Activated CD8-positive, alpha-beta T cell treated with anti-CD3 and anti-CD28 coated beads for 36 hours (primary cell): Measurements from ENCODE around the gene ITSN1. TPM values are rescaled to one million over a fixed set of nuclear protein-coding genes. Genes with fewer than 3 reads are reported as not detected.

Experiments
- ATAC-seq: fragments of 200-7000 bp; cut with Tn5 transposase; one replicate; pipeline ENCODE4 v1.10.0; 2021; ENCODE audit warnings: mild to moderate bottlenecking, moderate library complexity
- CTCF ChIA-PET: fragments of 350-600 bp; sonication (Branson Sonifier 250); formaldehyde crosslinking; loops from one replicate; lab custom pipeline; 2021; ENCODE audit warnings: antibody characterized with exemption; lab: Charles Lee
- POLR2A ChIA-PET: fragments of 350-600 bp; sonication (Branson Sonifier 250); formaldehyde crosslinking; loops from one replicate; lab custom pipeline; 2021; ENCODE audit warnings: antibody characterized with exemption; lab: Charles Lee
- DNase-seq: peaks from one replicate; pipeline ENCODE4 v3.0.0-alpha.2; 2020
- H3K27ac Mint-ChIP-seq: one replicate; pipeline ENCODE4 v1.8.0; 2021; ENCODE audit warnings: mild to moderate bottlenecking, mixed read lengths
- H3K27me3 Mint-ChIP-seq: one replicate; pipeline ENCODE4 v1.8.0; 2021; ENCODE audit warnings: mixed read lengths
- H3K36me3 Mint-ChIP-seq: one replicate; pipeline ENCODE4 v1.8.0; 2021; ENCODE audit warnings: low read depth, mixed read lengths
- H3K4me1 Mint-ChIP-seq: one replicate; pipeline ENCODE4 v1.8.0; 2021; ENCODE audit warnings: low read depth, mixed read lengths
- H3K4me3 Mint-ChIP-seq: one replicate; pipeline ENCODE4 v1.8.0; 2021; ENCODE audit warnings: mild to moderate bottlenecking, moderate library complexity, mixed read lengths
- H3K9me3 Mint-ChIP-seq: one replicate; pipeline ENCODE4 v1.8.0; 2021; ENCODE audit warnings: mixed read lengths
- intact Hi-C: fragments of 100-400 bp; cut with micrococcal nuclease; formaldehyde crosslinking; loops from one replicate; pipeline ENCODE4 v1.10.0; 2022
- total RNA-seq, 2 experiments: library from RNA; stranded (reverse); gene quantifications; one replicate each; pipeline ENCODE4 v1.2.3, GENCODE V29; 2021
- TF ChIP-seq, protein P1 (sequence below): fragments of 200-600 bp; IDR thresholded peaks from one replicate; pipeline ENCODE4 v1.8.0; 2022; ENCODE audit warnings: antibody characterized with exemption, mild to moderate bottlenecking

The ITSN1 gene
- total RNA-seq, 2 experiments from 2014 or later, result 4.4 to 4.7 TPM

DNA sequence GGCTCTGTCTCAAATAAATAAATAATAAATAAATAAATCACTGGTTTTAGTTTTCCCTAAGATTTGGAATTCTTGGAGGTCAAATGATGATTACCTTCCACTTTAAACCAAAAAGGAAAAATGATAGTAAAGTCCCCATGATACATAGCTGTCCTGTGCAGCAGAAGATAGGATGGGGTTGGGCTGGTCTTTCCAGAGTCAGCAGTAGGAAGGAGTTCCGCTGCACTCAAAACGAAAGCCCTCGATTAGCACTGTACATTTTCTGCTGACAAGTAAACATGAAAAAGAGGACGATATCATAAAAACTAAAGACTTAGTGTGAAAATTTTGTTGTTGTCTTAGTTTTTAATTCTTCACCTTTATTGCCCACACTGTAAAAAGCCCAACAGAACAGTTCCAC lies 193.6 kb downstream of the ITSN1 start:
- intact Hi-C loops, result no loop called here
- CTCF ChIA-PET, result no interaction called here
- H3K27me3 Mint-ChIP-seq, result no peaks in the 10 kb centered on the region
- H3K27ac Mint-ChIP-seq, result no peak overlapping the region
- no peak overlapping the region for H3K4me3 Mint-ChIP-seq
- no peaks in the 10 kb centered on the region for H3K4me1 Mint-ChIP-seq
- ATAC-seq (no peak), DNase-seq (no peak)
- H3K36me3 Mint-ChIP-seq, result peaks cover 3% of the 10 kb centered on the region
- TF ChIP-seq, protein P1, sequence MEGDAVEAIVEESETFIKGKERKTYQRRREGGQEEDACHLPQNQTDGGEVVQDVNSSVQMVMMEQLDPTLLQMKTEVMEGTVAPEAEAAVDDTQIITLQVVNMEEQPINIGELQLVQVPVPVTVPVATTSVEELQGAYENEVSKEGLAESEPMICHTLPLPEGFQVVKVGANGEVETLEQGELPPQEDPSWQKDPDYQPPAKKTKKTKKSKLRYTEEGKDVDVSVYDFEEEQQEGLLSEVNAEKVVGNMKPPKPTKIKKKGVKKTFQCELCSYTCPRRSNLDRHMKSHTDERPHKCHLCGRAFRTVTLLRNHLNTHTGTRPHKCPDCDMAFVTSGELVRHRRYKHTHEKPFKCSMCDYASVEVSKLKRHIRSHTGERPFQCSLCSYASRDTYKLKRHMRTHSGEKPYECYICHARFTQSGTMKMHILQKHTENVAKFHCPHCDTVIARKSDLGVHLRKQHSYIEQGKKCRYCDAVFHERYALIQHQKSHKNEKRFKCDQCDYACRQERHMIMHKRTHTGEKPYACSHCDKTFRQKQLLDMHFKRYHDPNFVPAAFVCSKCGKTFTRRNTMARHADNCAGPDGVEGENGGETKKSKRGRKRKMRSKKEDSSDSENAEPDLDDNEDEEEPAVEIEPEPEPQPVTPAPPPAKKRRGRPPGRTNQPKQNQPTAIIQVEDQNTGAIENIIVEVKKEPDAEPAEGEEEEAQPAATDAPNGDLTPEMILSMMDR, result no peak
- POLR2A ChIA-PET, result no interaction called here
- no peaks in the 10 kb centered on the region for H3K9me3 Mint-ChIP-seq

DNA sequence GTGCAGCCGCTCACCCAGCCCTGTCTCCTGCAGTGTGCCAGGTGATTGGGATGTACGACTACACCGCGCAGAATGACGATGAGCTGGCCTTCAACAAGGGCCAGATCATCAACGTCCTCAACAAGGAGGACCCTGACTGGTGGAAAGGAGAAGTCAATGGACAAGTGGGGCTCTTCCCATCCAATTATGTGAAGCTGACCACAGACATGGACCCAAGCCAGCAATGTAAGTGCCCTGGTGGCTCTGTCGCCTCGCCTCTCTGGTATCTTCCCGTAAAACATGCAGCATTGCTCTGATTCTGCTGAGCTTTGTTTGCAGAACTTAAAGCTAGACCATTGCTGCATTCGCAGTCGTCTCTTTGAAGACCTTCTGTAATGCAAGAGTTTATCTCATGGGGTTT lies 194.1 kb downstream of the ITSN1 start:
- Mint-ChIP-seq H3K27me3 (no peaks in the 10 kb centered on the region), H3K4me1 (no peaks in the 10 kb centered on the region), H3K36me3 (no peaks in the 10 kb centered on the region), H3K9me3 (no peaks in the 10 kb centered on the region), H3K4me3 (no peak overlapping the region), H3K27ac (no peak overlapping the region)
- ATAC-seq (no peak), DNase-seq (no peak)
- TF ChIP-seq, protein P1, result no peak
- intact Hi-C loops, result no loop called here
- ChIA-PET POLR2A (no interaction called here), CTCF (no interaction called here)

DNA sequence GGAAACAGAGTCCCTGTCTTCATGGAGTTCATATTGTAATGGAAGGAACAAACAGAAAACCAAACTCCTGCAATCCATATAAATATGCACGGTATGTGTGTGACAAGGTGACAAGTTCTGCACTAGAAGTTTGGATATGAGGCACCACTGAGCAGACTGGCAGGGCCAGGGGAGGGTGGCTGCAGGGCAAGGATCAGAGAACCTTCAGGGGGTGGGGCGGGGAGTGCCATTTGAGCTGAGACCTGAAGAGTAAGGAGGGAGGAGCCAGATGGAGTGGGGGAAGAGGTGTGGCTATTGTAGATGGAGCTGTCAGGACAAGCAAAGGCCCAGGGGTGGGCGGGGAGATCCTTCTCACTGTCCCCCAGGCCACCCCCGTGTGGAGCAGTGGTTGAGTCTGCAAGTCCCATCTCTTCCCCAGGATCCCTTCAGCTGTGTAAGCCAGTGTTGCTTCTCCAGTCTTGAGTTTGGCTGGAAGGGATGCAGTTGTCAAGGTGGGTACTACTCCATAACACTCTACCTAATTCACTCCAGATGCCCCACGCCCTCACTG lies 196.9 kb downstream of the ITSN1 start:
- POLR2A ChIA-PET, result no interaction called here
- no peak overlapping the region for H3K27ac Mint-ChIP-seq
- H3K9me3 Mint-ChIP-seq, result no peaks in the 10 kb centered on the region
- no peaks in the 10 kb centered on the region for H3K4me1 Mint-ChIP-seq
- no peaks in the 10 kb centered on the region for H3K36me3 Mint-ChIP-seq
- H3K4me3 Mint-ChIP-seq, result no peak overlapping the region
- TF ChIP-seq, protein P1, result no peak
- H3K27me3 Mint-ChIP-seq, result no peaks in the 10 kb centered on the region
- CTCF ChIA-PET, result no interaction called here
- ATAC-seq, result no peak
- intact Hi-C loops, result no loop called here
- DNase-seq, result no peak

DNA sequence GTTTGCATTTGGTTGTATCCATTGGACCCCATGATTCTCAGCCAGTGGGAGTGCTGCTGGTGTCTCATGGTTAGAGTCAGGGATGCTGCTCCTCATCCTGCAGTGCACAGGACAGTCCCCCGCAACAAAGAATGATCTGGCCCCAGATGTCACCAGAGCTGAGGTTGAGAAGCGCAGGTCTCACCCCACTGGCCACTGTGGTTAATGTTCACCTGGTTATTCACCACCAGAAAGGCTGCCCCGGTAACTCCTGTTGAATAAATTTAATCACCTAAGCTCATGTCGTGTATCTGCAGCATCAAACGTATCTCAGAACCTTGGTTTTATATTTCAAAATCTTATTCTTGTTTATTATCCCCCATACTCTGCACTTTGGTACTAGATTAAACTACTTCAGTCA lies 197.5 kb downstream of the ITSN1 start:
- ChIA-PET POLR2A (no interaction called here), CTCF (no interaction called here)
- no peaks in the 10 kb centered on the region for H3K27me3 Mint-ChIP-seq
- TF ChIP-seq, protein P1, result no peak
- no peaks in the 10 kb centered on the region for H3K4me1 Mint-ChIP-seq
- no peaks in the 10 kb centered on the region for H3K36me3 Mint-ChIP-seq
- no peak overlapping the region for H3K4me3 Mint-ChIP-seq
- ATAC-seq (no peak), DNase-seq (no peak)
- H3K27ac Mint-ChIP-seq, result no peak overlapping the region
- no peaks in the 10 kb centered on the region for H3K9me3 Mint-ChIP-seq
- intact Hi-C loops, result no loop called here

DNA sequence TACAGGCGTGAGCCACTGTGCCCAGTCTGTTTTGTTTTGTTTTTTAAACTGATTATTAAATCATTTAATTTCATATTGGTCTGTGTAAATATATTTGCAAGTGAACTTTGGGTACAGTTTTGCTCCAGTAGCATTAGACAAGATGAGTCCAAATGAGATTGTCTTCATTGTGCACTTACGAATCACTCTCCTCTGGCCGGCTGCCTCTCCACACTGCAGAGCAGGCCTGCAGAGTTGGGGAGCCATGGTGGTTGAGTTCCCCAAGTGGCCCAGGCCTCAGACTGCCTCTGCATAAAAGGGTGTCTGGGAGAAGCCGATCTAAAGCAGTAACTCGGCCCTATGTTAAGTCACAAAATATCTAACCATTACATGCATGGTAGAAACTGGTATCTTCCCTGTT lies 198.5 kb downstream of the ITSN1 start:
- TF ChIP-seq, protein P1, result no peak
- Mint-ChIP-seq H3K27me3 (no peaks in the 10 kb centered on the region), H3K4me1 (no peaks in the 10 kb centered on the region), H3K36me3 (no peaks in the 10 kb centered on the region), H3K27ac (no peak overlapping the region), H3K9me3 (no peaks in the 10 kb centered on the region), H3K4me3 (no peak overlapping the region)
- ATAC-seq (no peak), DNase-seq (no peak)
- intact Hi-C loops, result no loop called here
- ChIA-PET POLR2A (no interaction called here), CTCF (no interaction called here)
